ENCODE data around the gene SELP. TPM values are rescaled to one million over a fixed set of nuclear protein-coding genes. Genes with fewer than 3 reads are reported as not detected.

SELP gene
- total RNA-seq, 1 experiment from 2014 or later, result not detected

- Histone ChIP-seq H3K9me3 (ENCODE audit: control insufficient read depth, low read depth, low read length) (no peaks in the 10 kb centered on the region), H3K4me2 (ENCODE audit: insufficient read depth, insufficient read length, low read length) (no peak overlapping the region), H4K91ac (ENCODE audit: insufficient read length, low read depth, low read length) (no peak overlapping the region), H3K23me2 (ENCODE audit: insufficient read length, low read depth, low read length, poor library complexity, severe bottlenecking) (no peaks in the 10 kb centered on the region), H3T11ph (ENCODE audit: low read length) (no peak overlapping the region), H4K5ac (ENCODE audit: insufficient read length, low read depth, low read length) (no peak overlapping the region), H4K8ac (replicated peaks; ENCODE audit: insufficient read length, low read depth, low read length) (no peak overlapping the region), H2BK12ac (ENCODE audit: insufficient read length, low read depth, low read length) (no peak overlapping the region), H3K27ac (ENCODE audit: insufficient read length, low read depth, low read length) (no peak overlapping the region), H3K14ac (ENCODE audit: insufficient read depth, low read length) (no peak overlapping the region), H3K18ac (ENCODE audit: insufficient read length, low read depth, low read length) (no peak overlapping the region), H2BK20ac (ENCODE audit: low read depth, low read length, poor library complexity, severe bottlenecking) (no peak overlapping the region), H2BK120ac (ENCODE audit: low read depth, low read length, poor library complexity, severe bottlenecking) (no peak overlapping the region), H3K23ac (ENCODE audit: insufficient read length, low read depth, low read length) (no peak overlapping the region), H3K27me3 (ENCODE audit: insufficient read depth, low read length) (no peaks in the 10 kb centered on the region), H3K4me1 (ENCODE audit: insufficient read depth, low read length) (no peaks in the 10 kb centered on the region), H3K79me2 (ENCODE audit: insufficient read depth, low read length) (no peaks in the 10 kb centered on the region), H2AFZ (ENCODE audit: low read length) (no peak overlapping the region), H3K4ac (ENCODE audit: low read depth, low read length) (no peak overlapping the region), H4K20me1 (ENCODE audit: control insufficient read depth, insufficient read depth, insufficient read length) (peaks cover 2% of the 10 kb centered on the region), H2BK5ac (ENCODE audit: insufficient read length, low read length) (no peak overlapping the region), H2BK15ac (ENCODE audit: low read depth, low read length) (no peak overlapping the region), H3K9ac (ENCODE audit: extremely low read depth, insufficient read length, low read length) (no peak overlapping the region), H2AK5ac (ENCODE audit: insufficient read length, low read length) (no peak overlapping the region), H3K56ac (ENCODE audit: insufficient read length, low read depth, low read length) (no peak overlapping the region), H3K79me1 (ENCODE audit: insufficient read depth, low read depth, low read length, poor library complexity, severe bottlenecking) (no peaks in the 10 kb centered on the region)
- TF ChIP-seq CTCF (conservative IDR thresholded peaks at IDR 0.05), result no peak
- Mint-ChIP-seq H3K9me3 (no peaks in the 10 kb centered on the region; a peak in 1 of 5 replicates), H3K36me3 (ENCODE audit: insufficient read depth in 1 of 3, low read depth in 3 of 3) (no peaks in the 10 kb centered on the region), H3K27ac (no peak overlapping the region), H3K4me1 (no peaks in the 10 kb centered on the region), H3K4me3 (no peak overlapping the region), H3K27me3 (ENCODE audit: low read depth) (peaks cover 12% of the 10 kb centered on the region)
- WGBS (ENCODE audit: extremely low coverage, insufficient read length, low lambda C conversion rate), result no CpG with 5 or more reads among the region's 2 CpGs
- no peak for DNase-seq
These were observed 11.6 kb downstream of the SELP start for GRCh38 chr1:169618367-169618766.

All from H9 (cell line).